ENCODE data around the gene NUDT16.
A peak's percentile ranks its signal among the peaks of the same experiment; 100 is the strongest.
"Not testable (repeated sequence)": the region's sequence is repeated elsewhere in the genome, so short reads cannot be mapped to it uniquely, and the experiment has no call there.

The NUDT16 gene

DNA sequence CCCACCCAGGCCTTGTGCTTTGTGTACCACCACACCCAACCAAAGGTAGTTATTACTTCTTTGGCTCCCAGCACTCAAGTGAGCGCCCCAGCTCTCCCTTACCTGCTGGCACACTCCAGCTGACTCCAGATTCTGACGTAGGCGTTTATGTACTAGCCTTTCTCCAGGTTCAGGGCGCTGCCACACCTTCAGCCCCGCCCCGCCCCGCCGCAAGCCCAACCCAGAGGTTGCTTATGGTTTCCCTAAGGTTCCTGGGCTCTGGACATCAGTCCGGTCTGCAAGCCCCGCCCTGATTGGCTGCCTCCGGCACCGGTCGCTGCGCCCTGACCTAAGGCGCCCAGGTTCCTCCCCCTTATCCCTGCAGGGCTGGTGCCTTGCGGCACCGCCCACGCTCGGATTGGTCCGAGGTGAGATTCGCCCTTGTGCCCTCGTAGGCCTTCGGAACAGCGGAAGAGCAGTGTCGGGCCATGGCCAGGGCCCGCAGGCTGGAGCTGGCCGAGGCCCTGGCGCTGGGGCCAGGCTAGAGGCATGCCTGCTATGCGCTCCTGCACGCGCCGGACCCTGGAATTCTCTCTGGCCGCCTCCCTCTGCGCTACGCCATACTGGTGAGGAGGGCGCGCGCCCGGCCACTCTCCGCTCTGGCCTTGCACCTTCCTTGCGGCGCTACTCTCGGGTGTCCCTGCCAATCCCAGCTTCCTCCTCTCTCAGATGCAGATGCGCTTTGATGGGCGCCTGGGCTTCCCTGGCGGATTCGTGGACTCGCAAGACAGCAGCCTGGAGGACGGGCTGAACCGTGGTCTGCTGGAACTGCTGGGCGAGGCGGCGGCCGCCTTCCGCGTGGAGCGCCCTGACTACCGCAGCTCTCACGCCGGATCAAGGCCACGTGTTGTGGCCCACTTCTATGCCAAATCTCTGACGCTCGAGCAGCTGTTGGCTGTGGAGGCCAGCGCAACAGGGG, 19.8 kb upstream of the NUDT16 start:
- peak; percentile 85 to 91 for DNase-seq
- no peak for TF ChIP-seq GATA1 (IDR thresholded peaks at IDR 0.05; ENCODE audit: low read depth, low read length)
- peak; percentile 85 for TF ChIP-seq POLR2A (IDR thresholded peaks at IDR 0.05; ENCODE audit: low read length)

GRCh38 chr3:131363275-131363674, 18.3 kb upstream of the NUDT16 start:
- TF ChIP-seq GATA1 (IDR thresholded peaks at IDR 0.05; ENCODE audit: low read depth, low read length) (no peak), POLR2A (IDR thresholded peaks at IDR 0.05; ENCODE audit: low read length) (no peak)
- DNase-seq = no peak

DNA sequence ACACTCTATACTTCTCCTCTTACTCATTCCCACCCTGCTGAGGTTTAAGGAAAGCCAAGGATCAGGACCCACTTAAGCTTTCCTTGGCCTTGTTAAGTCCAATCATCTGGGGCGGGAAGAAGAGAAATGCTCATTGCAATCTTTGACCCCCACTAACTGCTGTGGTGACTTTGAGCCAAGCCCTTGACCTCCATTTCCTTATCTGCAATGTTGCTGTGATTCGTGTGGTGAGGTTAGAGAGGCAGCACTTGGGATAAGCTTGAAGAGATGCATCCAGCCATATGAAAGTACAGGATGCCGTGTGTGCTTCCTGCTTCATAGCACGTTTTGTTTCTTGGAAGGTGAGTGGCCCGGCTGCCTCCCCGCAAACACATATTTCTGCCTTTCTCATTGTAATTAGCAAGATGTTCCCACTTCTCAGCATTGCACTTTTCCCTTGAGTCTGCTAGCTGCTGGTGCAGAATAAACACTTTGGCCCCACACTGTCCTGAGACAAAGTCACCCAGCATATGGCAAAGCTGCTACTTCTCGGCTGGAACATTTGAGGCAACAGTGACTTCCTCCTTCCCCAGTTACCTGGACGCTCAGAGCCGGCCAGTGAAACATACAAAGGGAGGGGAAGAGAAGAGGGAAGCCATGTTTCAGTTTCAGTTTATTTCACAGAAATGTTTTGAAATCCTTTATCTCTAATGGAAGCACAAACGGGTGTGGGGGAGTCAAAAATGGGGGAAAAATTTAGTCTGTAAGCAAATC, 10.5 kb upstream of the NUDT16 start:
- TF ChIP-seq POLR2A (IDR thresholded peaks at IDR 0.05; ENCODE audit: low read length) = peak; percentile 0
- no peak for TF ChIP-seq GATA1 (IDR thresholded peaks at IDR 0.05; ENCODE audit: low read depth, low read length)
- DNase-seq = no peak

GRCh38 chr3:131371688-131372066, 9.9 kb upstream of the NUDT16 start:
- DNase-seq = no peak

GRCh38 chr3:131374741-131375140, 6.8 kb upstream of the NUDT16 start:
- TF ChIP-seq POLR2A (IDR thresholded peaks at IDR 0.05; ENCODE audit: low read length) (no peak), GATA1 (IDR thresholded peaks at IDR 0.05; ENCODE audit: low read depth, low read length) (no peak)
- DNase-seq = no peak

More at GRCh38 chr3:131371688-131372066, 9.9 kb upstream of the NUDT16 start:
- TF ChIP-seq GATA1 (IDR thresholded peaks at IDR 0.05; ENCODE audit: low read depth, low read length) (no peak), POLR2A (IDR thresholded peaks at IDR 0.05; ENCODE audit: low read length) (no peak)

DNA sequence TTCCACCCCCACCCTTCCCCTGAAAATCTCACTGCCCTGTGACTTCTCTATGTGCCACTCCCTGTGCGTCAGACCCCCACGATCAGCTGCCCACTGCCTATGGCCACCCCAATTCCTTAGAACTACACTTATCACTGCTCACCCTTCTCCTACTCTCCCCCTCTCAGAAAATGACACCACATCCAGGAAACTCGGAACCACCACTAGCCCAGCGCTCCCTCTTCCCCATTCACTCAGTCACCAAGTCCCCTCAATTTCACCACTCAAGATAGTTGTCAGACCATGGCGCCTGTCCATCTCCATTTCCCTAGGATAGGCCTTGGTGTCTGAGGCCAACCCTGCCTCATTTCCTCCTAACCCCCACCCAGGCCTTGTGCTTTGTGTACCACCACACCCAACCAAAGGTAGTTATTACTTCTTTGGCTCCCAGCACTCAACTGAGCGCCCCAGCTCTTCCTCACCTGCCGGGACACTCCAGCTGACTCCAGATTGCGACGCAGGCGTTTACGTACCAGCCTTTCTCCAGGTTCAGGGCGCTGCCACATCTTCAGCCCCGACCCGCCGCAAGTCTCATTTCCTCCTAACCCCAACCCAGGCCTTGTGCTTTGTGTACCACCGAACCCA, 641 bp upstream of the NUDT16 start:
- DNase-seq = not testable (repeated sequence)

DNA sequence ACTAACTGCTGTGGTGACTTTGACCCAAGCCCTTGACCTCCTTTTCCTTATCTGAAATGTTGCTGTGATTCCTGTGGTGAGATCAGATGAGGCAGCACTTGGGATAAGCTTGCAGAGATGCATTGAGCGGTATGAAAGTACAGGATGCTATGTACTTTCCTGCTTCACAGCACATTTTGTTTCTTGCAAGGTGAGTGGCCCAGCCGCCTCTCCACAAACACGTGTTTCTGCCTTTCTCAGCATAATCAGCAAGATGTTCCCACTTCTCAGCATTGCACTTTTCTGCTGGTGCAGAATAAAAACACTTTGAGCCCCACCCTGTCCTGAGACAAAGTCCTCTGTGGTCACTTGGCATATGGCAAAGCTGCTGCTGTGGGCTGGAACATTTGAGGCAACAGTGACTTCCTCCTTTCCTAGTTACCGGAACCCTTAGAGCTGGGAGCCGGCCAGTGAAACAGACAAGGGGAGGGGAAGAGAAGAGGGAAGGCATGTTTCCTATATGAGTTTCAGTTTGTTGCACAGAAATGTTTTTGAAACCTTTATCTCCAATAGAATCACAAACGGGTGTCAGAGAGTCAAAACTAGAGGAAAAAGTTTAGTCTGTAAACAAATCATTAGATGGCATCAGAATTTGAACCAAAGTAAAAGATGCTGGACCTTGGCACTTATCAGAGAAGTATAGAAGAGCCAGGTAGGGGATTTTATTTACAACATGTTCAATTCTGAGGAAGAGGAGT, 5.0 kb downstream of the NUDT16 start:
- DNase-seq = peak in 1 of 2 experiments; percentile 5
- no peak for TF ChIP-seq POLR2A (IDR thresholded peaks at IDR 0.05; ENCODE audit: low read length)
- TF ChIP-seq GATA1 (IDR thresholded peaks at IDR 0.05; ENCODE audit: low read depth, low read length) = no peak

- no peak for DNase-seq
- TF ChIP-seq POLR2A (IDR thresholded peaks at IDR 0.05; ENCODE audit: low read length) = no peak
- no peak for TF ChIP-seq GATA1 (IDR thresholded peaks at IDR 0.05; ENCODE audit: low read depth, low read length)
These were observed 6.4 kb downstream of the NUDT16 start for GRCh38 chr3:131387796-131388489.

DNA sequence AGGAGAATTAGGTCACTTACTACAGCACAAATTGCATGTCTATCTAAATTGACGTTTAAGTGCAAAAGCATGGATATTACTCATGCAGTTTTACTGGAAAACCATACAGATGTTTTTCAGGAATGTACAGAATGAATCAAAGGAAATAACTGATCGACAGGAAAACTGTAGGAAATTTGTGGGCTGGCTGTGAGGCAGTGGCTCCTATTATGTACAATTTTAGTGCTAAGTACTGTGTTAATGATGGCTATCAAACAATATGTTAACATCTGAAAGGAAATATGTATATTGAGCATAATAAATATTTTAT, 6.9 kb downstream of the NUDT16 start:
- TF ChIP-seq GATA1 (IDR thresholded peaks at IDR 0.05; ENCODE audit: low read depth, low read length) (no peak), POLR2A (IDR thresholded peaks at IDR 0.05; ENCODE audit: low read length) (no peak)
- no peak for DNase-seq

DNA sequence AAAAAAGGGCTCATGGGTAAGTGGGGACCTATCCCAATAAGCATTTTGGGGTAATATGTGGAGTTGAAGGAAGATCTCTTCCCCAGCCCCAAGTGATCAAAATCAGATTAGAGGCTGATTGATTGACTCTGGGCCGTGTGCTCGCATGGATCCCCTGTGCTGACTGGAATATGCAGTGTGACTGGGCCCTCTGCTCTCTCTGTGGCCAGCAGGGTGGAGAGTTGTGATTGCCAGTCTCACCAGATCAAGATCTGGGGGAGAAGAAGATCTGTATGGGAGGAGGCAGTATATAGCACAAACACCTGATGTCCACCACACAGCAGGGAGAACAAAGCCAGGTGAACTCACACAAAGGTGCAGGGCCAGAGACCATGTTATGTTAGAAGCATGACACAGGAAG, 8.8 kb downstream of the NUDT16 start:
- no peak for DNase-seq
- no peak for TF ChIP-seq GATA1 (IDR thresholded peaks at IDR 0.05; ENCODE audit: low read depth, low read length)
- TF ChIP-seq POLR2A (IDR thresholded peaks at IDR 0.05; ENCODE audit: low read length) = no peak

DNA sequence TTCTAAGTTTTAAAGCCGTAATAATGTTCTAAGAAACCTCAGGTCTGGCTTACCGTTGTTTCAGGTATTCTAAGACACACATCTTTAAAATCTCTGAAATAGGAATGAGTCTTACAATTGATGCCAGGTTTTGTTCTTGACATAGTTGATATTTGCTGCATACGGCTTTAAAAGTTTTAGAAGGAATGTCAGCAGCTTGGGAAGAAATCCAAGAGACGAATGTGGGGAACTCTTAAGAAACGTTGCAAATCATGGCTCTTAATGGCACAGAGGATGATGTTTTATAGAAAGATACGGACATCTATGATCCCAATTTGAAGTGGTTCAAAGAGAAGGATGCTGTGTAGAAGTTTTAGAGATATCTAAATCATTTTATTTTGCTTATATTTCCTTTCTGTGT, 11.5 kb downstream of the NUDT16 start:
- no peak for DNase-seq
- TF ChIP-seq POLR2A (IDR thresholded peaks at IDR 0.05; ENCODE audit: low read length) (no peak), GATA1 (IDR thresholded peaks at IDR 0.05; ENCODE audit: low read depth, low read length) (no peak)

GRCh38 chr3:131393868-131394267, 12.3 kb downstream of the NUDT16 start:
- no peak for DNase-seq
- no peak for TF ChIP-seq POLR2A (IDR thresholded peaks at IDR 0.05; ENCODE audit: low read length)
- no peak for TF ChIP-seq GATA1 (IDR thresholded peaks at IDR 0.05; ENCODE audit: low read depth, low read length)

DNA sequence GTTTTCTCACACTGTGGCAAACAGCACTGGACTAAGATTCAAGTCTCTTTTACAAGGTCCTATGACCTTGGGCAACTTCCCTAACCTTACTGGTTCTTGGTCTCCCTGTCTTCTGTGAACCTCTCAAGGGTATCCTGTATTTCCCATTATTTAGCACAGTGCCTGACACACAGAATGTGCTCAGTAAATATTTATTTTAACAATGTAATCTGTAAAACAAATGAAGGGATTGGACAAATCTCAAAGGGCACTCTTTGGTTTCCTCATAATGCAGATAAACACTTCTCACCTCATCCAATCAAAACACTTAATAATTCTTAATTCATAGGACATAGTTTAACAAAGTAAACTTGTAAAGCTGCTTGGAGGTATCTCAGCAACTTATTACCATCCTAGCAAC, 12.8 kb downstream of the NUDT16 start:
- TF ChIP-seq POLR2A (IDR thresholded peaks at IDR 0.05; ENCODE audit: low read length) (no peak), GATA1 (IDR thresholded peaks at IDR 0.05; ENCODE audit: low read depth, low read length) (no peak)

More for the DNA sequence above, 12.8 kb downstream of the NUDT16 start:
- no peak for DNase-seq
